ENCODE results near the gene HOXB6. TPM values are rescaled to one million over a fixed set of nuclear protein-coding genes. Genes with fewer than 3 reads are reported as not detected.

HOXB6 gene
- polyA plus RNA-seq, 2 of the 4 experiments (the other 2 are of a cell fraction), result 10.2 to 14.7 TPM

DNA sequence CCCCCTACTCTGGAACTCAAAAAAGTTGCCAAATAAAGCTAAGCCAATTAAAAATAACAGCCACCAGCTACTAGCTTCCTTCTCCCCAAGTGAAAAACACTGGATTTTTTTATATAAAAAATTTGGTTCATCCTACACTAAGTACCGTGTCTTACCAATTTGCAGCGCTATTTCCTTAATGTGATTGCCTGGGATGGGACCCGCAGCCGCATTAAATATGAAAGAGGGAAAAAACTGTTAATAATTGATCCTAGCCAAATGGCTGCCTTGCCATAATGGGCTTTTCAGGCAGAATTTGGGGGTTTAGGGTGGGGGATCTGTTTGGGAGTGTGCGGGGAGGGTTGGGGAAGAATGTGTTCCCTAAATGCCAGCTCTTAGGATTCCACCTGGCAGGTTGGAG is 19.3 kb upstream of the HOXB6 start (continued):
- no peak for TF ChIP-seq HOXB13 (CRISPR knock-in tag; IDR thresholded peaks at IDR 0.05; ENCODE audit: low read depth)
- no peak for TF ChIP-seq FOXS1 (CRISPR knock-in tag; IDR thresholded peaks at IDR 0.05)
- no peak for TF ChIP-seq RNF2 (IDR thresholded peaks at IDR 0.05; ENCODE audit: borderline replicate concordance, low read depth)
- TF ChIP-seq CEBPB (IDR thresholded peaks at IDR 0.05), result no peak
- TF ChIP-seq GATA3 (IDR thresholded peaks at IDR 0.05; ENCODE audit: borderline replicate concordance), result no peak
- no peak for TF ChIP-seq TFCP2L1 (CRISPR knock-in tag; IDR thresholded peaks at IDR 0.05)

DNA sequence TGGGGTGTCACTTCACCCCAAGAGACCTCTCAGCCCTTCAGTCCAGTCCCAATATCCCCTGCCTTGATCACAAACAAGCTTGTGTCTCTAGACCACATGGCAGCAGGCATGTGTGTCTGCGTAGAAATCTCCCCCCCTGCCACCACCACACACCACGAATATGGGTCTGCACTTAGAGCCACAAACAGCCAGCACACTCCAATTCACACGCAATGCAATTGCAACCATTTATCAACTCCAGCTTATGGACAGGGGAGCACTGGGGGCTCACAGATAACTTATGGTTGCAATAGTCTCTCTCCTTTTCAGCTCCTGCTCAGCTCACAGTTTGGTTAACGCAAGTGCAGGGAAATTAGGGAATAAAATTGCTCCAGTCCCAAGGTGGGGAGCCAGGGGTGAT is 18.8 kb upstream of the HOXB6 start:
- Histone ChIP-seq H3K4me2 (peak overlapping the region; percentile 92), H3K27ac (no peak overlapping the region), H3K4me1 (peaks cover 20% of the 10 kb centered on the region), H3K4me3 (no peak overlapping the region), H3K9me3 (no peaks in the 10 kb centered on the region)
- FAIRE-seq (no peak), DNase-seq (ENCODE audit: low read depth in 1 of 2, low spot score in 1 of 2) (no peak), ATAC-seq (no peak)
- WGBS (ENCODE audit: missing lambda C conversion rate), result 93% methylated on average over 4 of the region's 4 CpGs
- ChIA-PET POLR2A (no interaction called here), CTCF (interaction anchor here (0.9 to 9.7 kb wide), 16 partner anchors 8 to 543 kb away, joined by 3 to 84 read pairs (median 4); no protein-coding TSS in a partner anchor)
- no peak for TF ChIP-seq POLR2A (IDR thresholded peaks at IDR 0.05; ENCODE audit: low read length)

DNA sequence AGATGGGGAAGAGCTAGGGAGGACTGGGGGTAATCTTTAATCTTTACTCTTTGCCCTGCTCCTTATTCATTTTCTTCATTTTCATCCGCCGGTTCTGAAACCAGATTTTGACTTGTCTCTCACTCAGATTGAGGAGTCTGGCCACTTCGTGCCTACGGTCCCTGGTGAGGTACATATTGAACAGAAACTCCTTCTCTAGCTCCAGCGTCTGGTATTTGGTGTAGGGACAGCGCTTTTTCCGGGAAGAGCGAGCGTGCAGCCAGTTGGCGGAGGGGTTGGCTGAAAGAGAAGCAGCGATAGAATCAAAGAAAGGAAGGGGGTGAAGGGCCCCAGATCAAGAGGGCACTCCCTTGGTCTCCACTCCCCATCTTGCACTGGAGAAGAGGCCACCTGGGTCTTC is 18.1 kb upstream of the HOXB6 start:
- no peak for TF ChIP-seq TFCP2L1 (CRISPR knock-in tag; IDR thresholded peaks at IDR 0.05)
- TF ChIP-seq NR3C1 (IDR thresholded peaks at IDR 0.05), result no peak
- TF ChIP-seq RFX5 (IDR thresholded peaks at IDR 0.05), result no peak
- no peak for TF ChIP-seq EP300 (IDR thresholded peaks at IDR 0.05)
- TF ChIP-seq MAFK (IDR thresholded peaks at IDR 0.05; ENCODE audit: partially characterized antibody), result no peak
- TF ChIP-seq HDAC2 (IDR thresholded peaks at IDR 0.05), result no peak
- no peak for TF ChIP-seq CBX8 (IDR thresholded peaks at IDR 0.05)
- no peak for TF ChIP-seq TP53 (CRISPR knock-in tag; IDR thresholded peaks at IDR 0.05)
- 94% methylated on average over 11 of the region's 11 CpGs for WGBS (ENCODE audit: missing lambda C conversion rate)
- POLR2A ChIA-PET, result interaction anchor here (0.7 kb wide), 1 partner anchor 13 kb away, joined by 3 read pairs; no protein-coding TSS in a partner anchor
- Histone ChIP-seq H3K27ac (no peak overlapping the region), H3K4me1 (peaks cover 23% of the 10 kb centered on the region), H3K9me3 (no peaks in the 10 kb centered on the region), H3K4me2 (no peak overlapping the region), H3K4me3 (no peak overlapping the region)
- ATAC-seq (no peak), DNase-seq (ENCODE audit: low read depth in 1 of 2, low spot score in 1 of 2) (no peak), FAIRE-seq (no peak)
- CTCF ChIA-PET, result interaction anchor here (1.0 to 9.7 kb wide), 17 partner anchors 8 to 596 kb away, joined by 3 to 84 read pairs (median 5); no protein-coding TSS in a partner anchor

DNA sequence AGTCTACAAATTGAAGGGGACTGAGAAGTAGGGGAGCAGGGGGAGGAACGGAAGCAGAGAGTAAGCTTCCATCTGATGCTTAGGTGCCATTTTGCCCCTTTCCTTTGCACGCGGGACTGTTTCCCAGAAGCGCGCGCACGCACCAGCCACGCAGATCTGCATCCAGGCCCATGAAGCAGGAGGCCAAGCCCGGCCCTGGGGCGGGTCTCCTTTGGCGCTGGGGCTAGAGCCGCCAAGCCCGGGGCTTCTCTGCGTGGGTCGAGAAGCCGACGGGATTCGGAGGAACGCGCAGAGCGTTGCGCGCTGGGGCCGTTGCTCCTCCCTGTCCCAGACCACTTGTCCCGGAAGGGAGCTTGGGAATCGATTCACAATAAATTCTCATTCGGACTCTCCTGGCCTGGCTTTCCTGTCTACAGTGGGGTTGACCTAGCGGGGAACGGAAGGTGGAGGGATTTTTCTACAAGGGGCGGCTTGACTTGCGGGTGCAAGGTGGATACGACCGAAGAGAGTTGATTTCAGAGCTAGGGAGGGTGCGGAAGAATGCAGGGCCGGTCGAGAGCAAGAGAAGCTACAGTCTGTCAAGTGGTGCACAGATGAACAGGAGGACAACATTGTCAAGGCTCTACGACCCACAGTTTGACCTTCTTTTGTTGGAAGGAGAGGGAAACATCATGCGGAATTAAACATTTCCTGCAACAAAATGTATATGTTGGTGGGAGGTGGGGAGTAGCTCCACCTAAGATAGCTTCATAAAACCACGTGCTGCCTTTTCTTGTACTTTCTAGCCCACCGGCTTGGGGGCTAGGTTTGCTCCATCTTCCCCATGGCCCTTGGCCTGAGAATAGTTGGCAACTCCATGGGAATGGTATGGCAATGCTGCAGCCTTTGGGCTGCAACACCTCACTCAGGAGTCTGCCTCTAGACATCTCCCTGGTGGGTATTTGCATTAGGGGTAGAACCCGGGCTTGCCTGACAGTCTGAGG is 16.9 kb upstream of the HOXB6 start:
- H3K4me2 ChIP-seq, result no peak overlapping the region
- WGBS (ENCODE audit: missing lambda C conversion rate), result 94% methylated on average over 40 of the region's 41 CpGs
- ChIA-PET POLR2A (no interaction called here), CTCF (interaction anchor here (0.8 to 9.7 kb wide), 19 partner anchors 9 to 595 kb away, joined by 3 to 84 read pairs (median 5); no protein-coding TSS in a partner anchor)
- H3K27ac ChIP-seq, result no peak overlapping the region
- no peak overlapping the region for H3K4me3 ChIP-seq
- DNase-seq (ENCODE audit: low read depth in 1 of 2, low spot score in 1 of 2) (no peak), ATAC-seq (no peak), FAIRE-seq (no peak)
- peaks cover 16% of the 10 kb centered on the region for H3K4me1 ChIP-seq
- no peak for TF ChIP-seq RNF2 (IDR thresholded peaks at IDR 0.05; ENCODE audit: borderline replicate concordance, low read depth)
- TF ChIP-seq JUNB (IDR thresholded peaks at IDR 0.05), result no peak
- TF ChIP-seq FOSB (CRISPR knock-in tag; IDR thresholded peaks at IDR 0.05), result no peak
- no peak for TF ChIP-seq TFCP2L1 (CRISPR knock-in tag; IDR thresholded peaks at IDR 0.05)
- no peak for TF ChIP-seq EP300 (IDR thresholded peaks at IDR 0.05)
- TF ChIP-seq RARB (CRISPR knock-in tag; IDR thresholded peaks at IDR 0.05), result no peak
- TF ChIP-seq, protein P1, sequence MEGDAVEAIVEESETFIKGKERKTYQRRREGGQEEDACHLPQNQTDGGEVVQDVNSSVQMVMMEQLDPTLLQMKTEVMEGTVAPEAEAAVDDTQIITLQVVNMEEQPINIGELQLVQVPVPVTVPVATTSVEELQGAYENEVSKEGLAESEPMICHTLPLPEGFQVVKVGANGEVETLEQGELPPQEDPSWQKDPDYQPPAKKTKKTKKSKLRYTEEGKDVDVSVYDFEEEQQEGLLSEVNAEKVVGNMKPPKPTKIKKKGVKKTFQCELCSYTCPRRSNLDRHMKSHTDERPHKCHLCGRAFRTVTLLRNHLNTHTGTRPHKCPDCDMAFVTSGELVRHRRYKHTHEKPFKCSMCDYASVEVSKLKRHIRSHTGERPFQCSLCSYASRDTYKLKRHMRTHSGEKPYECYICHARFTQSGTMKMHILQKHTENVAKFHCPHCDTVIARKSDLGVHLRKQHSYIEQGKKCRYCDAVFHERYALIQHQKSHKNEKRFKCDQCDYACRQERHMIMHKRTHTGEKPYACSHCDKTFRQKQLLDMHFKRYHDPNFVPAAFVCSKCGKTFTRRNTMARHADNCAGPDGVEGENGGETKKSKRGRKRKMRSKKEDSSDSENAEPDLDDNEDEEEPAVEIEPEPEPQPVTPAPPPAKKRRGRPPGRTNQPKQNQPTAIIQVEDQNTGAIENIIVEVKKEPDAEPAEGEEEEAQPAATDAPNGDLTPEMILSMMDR (IDR thresholded peaks at IDR 0.05), result no peak
- TF ChIP-seq SMC3 (IDR thresholded peaks at IDR 0.05), result no peak
- TF ChIP-seq ZFP36 (IDR thresholded peaks at IDR 0.05; ENCODE audit: borderline replicate concordance, partially characterized antibody), result no peak
- no peak for TF ChIP-seq RAD21 (conservative IDR thresholded peaks at IDR 0.05 in 1 of 2, IDR thresholded peaks at IDR 0.05 in 1 of 2)
- TF ChIP-seq CBX2 (IDR thresholded peaks at IDR 0.05; ENCODE audit: borderline replicate concordance, low read depth), result no peak
- no peak for TF ChIP-seq BHLHE40 (IDR thresholded peaks at IDR 0.05; ENCODE audit: low read depth, low read length)
- TF ChIP-seq, protein P2, sequence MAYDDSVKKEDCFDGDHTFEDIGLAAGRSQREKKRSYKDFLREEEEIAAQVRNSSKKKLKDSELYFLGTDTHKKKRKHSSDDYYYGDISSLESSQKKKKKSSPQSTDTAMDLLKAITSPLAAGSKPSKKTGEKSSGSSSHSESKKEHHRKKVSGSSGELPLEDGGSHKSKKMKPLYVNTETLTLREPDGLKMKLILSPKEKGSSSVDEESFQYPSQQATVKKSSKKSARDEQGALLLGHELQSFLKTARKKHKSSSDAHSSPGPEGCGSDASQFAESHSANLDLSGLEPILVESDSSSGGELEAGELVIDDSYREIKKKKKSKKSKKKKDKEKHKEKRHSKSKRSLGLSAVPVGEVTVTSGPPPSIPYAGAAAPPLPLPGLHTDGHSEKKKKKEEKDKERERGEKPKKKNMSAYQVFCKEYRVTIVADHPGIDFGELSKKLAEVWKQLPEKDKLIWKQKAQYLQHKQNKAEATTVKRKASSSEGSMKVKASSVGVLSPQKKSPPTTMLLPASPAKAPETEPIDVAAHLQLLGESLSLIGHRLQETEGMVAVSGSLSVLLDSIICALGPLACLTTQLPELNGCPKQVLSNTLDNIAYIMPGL (CRISPR knock-in tag; IDR thresholded peaks at IDR 0.05; ENCODE audit: borderline replicate concordance), result no peak
- TF ChIP-seq JUN (IDR thresholded peaks at IDR 0.05), result no peak
- TF ChIP-seq PHF8 (IDR thresholded peaks at IDR 0.05; ENCODE audit: borderline replicate concordance, low read depth), result no peak
- TF ChIP-seq HOXA7 (CRISPR knock-in tag; IDR thresholded peaks at IDR 0.05), result no peak
- H3K9me3 ChIP-seq, result no peaks in the 10 kb centered on the region

Measured in A549 (cell line).